Lung (tissue), 4 donors: ENCODE data around the gene SMPDL3B. TPM values are rescaled to one million over a fixed set of nuclear protein-coding genes. Genes with fewer than 3 reads are reported as not detected.

Experiments used
- polyA plus RNA-seq, 2 donors: library from polyadenylated mRNA; stranded (reverse); fragments of 200-250 nt; gene quantifications; one replicate each; pipeline ENCODE4 v1.2.1, GENCODE V29; 2013
- total RNA-seq, 2 donors: library from RNA; depleted of rRNA in 1 of 2; stranded (reverse); fragments of >200 nt in 1 of 2; gene quantifications; one replicate each; pipeline ENCODE4 v1.2.1, GENCODE V29; 2014 to 2021
- donor health status: Bipolar disorder and iron deficiency.
- donor health status: healthy.
- donor health status: DM: yes; HTN: yes; CAD: no.

Gene SMPDL3B
- total and polyA plus RNA-seq, 4 donors, result 6.4 to 17.6 (median 16.8) TPM

Other genes starting within 250 kb of the SMPDL3B start
- 10 to 100 TPM; 18.1 to 19.4 TPM for gene FAM76A, start 209.0 kb upstream of the SMPDL3B start, total RNA-seq
- 1 to 10 TPM; 4.3 to 8.2 TPM for gene FAM76A, start 209.0 kb upstream of the SMPDL3B start, polyA plus RNA-seq
- 10 to 100 TPM; 78.5 to 94.0 TPM for gene STX12, start 161.8 kb upstream of the SMPDL3B start, total RNA-seq
- 10 to 100 TPM; 32.5 to 67.2 TPM for gene STX12, start 161.8 kb upstream of the SMPDL3B start, polyA plus RNA-seq
- 10 to 100 TPM; 32.1 to 37.0 TPM for gene PPP1R8, start 104.2 kb upstream of the SMPDL3B start, total RNA-seq
- gene PPP1R8, start 104.2 kb upstream of the SMPDL3B start, polyA plus RNA-seq, result 10 to 100 TPM; 20.9 to 34.6 TPM
- gene THEMIS2, start 62.5 kb upstream of the SMPDL3B start, total RNA-seq, result 100 to 1,000 TPM in 1 of 2 donors, 10 to 100 TPM in 1; 21.3 to 115 TPM
- gene THEMIS2, start 62.5 kb upstream of the SMPDL3B start, polyA plus RNA-seq, result 100 to 1,000 TPM in 1 of 2 donors, 10 to 100 TPM in 1; 29.0 to 153 TPM
- gene RPA2, start 20.4 kb upstream of the SMPDL3B start, total RNA-seq, result 10 to 100 TPM; 23.5 to 39.6 TPM
- 10 to 100 TPM; 24.2 to 31.0 TPM for gene RPA2, start 20.4 kb upstream of the SMPDL3B start, polyA plus RNA-seq
- 1 to 10 TPM; 4.6 to 8.4 TPM for gene XKR8, start 25.0 kb downstream of the SMPDL3B start, total RNA-seq
- gene XKR8, start 25.0 kb downstream of the SMPDL3B start, polyA plus RNA-seq, result 10 to 100 TPM in 1 of 2 donors, 1 to 10 TPM in 1; 6.0 to 11.5 TPM
- gene EYA3, start 153.6 kb downstream of the SMPDL3B start, total RNA-seq, result 10 to 100 TPM; 19.7 to 21.8 TPM
- gene EYA3, start 153.6 kb downstream of the SMPDL3B start, polyA plus RNA-seq, result 1 to 10 TPM; 6.3 to 7.0 TPM
- 10 to 100 TPM in 1 of 2 donors, 1 to 10 TPM in 1; 9.3 to 37.3 TPM for gene PTAFR, start 241.7 kb downstream of the SMPDL3B start, total RNA-seq
- 10 to 100 TPM in 1 of 2 donors, 1 to 10 TPM in 1; 7.7 to 93.6 TPM for gene PTAFR, start 241.7 kb downstream of the SMPDL3B start, polyA plus RNA-seq